HCT116 (cell line): ENCODE data around the gene PDE2A. TPM values are rescaled to one million over a fixed set of nuclear protein-coding genes. Genes with fewer than 3 reads are reported as not detected.

Experiments used
- ATAC-seq: fragments of 200-7000 bp; cut with Tn5 transposase; 2 replicates; pipeline ENCODE4 v1.9.1; 2020; ENCODE audit warnings: mild to moderate bottlenecking, moderate library complexity
- BruUV-seq: library from RNA; stranded (reverse); fragments of 400-500 nt; replicated peaks from 2 replicates; lab custom pipeline; 2021; lab: Mats Ljungman, UMichigan
- CTCF ChIA-PET: fragments of 300-600 bp; sonication (Branson Sonifier 250); formaldehyde crosslinking; loops from one replicate; lab custom pipeline; 2021; ENCODE audit warnings: antibody characterized with exemption; lab: Charles Lee
- POLR2A ChIA-PET: fragments of 300-600, 350-600 bp; sonication (Branson Sonifier 250); formaldehyde crosslinking; loops from one replicate; lab custom pipeline; 2021; ENCODE audit warnings: antibody characterized with exemption; lab: Charles Lee
- RAD21 ChIA-PET, 2 experiments: fragments of 300-600 bp; sonication (Branson Sonifier 250); formaldehyde crosslinking; loops; one replicate each; lab custom pipeline; 2023; ENCODE audit warnings: low total read pairs in 2 of 2; ENCODE audit not compliant: uncharacterized antibody in 2 of 2, unreplicated experiment in 2 of 2, low non-redundant PET in 1 of 2; lab: Charles Lee
- DNase-seq: peaks from one replicate; pipeline ENCODE4 v3.0.0-alpha.2; 2010; ENCODE audit warnings: low read depth, low spot score
- H2AFZ ChIP-seq: fragments of 200-600 bp; shearing (Covaris generic), sonication (generic); 2 replicates; pipeline ENCODE4 v1.6.1; 2017; ENCODE audit warnings: low read depth, mixed run types, mixed read lengths, antibody characterized with exemption, low read length; ENCODE audit not compliant: poor library complexity, severe bottlenecking
- H3K27ac ChIP-seq: 2 replicates; pipeline ENCODE4 v1.5.1; 2012; ENCODE audit warnings: low read depth, low read length
- H3K27me3 ChIP-seq: fragments of 200-600 bp; sonication (generic); 2 replicates; pipeline ENCODE4 v1.6.1; 2016; ENCODE audit warnings: mixed run types, low read length, mixed read lengths; ENCODE audit not compliant: insufficient read depth
- H3K36me3 ChIP-seq, 2 experiments: fragments of 200-500 bp in 1 of 2; fragments of 200-600 bp in 1 of 2; sonication (Bioruptor generic) in 1 of 2; sonication (generic) in 1 of 2; 2 replicates each; pipeline versions ENCODE4 v1.5.1 to v1.6.1; 2014 to 2016; ENCODE audit warnings: low read length in 2 of 2, inconsistent platforms in 1 of 2, mixed read lengths in 1 of 2, mixed run types in 1 of 2; ENCODE audit not compliant: insufficient read depth in 2 of 2, control insufficient read depth in 1 of 2
- H3K4me1 ChIP-seq, 2 experiments: fragments of 200-600 bp in 1 of 2; sonication (generic) in 1 of 2; 2 replicates each; pipeline versions ENCODE4 v1.5.1 to v1.6.1; 2012 to 2017; ENCODE audit warnings: low read length in 2 of 2, inconsistent platforms in 1 of 2, mild to moderate bottlenecking in 1 of 2, mixed read lengths in 1 of 2, mixed run types in 1 of 2, moderate library complexity in 1 of 2; ENCODE audit not compliant: insufficient read depth in 2 of 2, control insufficient read depth in 1 of 2
- H3K4me2 ChIP-seq: fragments of 200-600 bp; sonication (generic); 2 replicates; pipeline ENCODE4 v1.6.1; 2017; ENCODE audit warnings: mixed run types, low read length, mixed read lengths
- H3K4me3 ChIP-seq, 2 experiments: fragments of 200-600 bp in 1 of 2; sonication (generic) in 1 of 2; replicated peaks in 1 of 2; 2 replicates each; pipeline ENCODE4 v1.5.1; 2011 to 2016; ENCODE audit warnings: low read length in 2 of 2, control low read depth in 1 of 2, low read depth in 1 of 2, mild to moderate bottlenecking in 1 of 2, mixed read lengths in 1 of 2, mixed run types in 1 of 2
- H3K79me2 ChIP-seq: fragments of 200-600 bp; sonication (generic); 2 replicates; pipeline ENCODE4 v1.6.1; 2017; ENCODE audit warnings: mild to moderate bottlenecking, mixed run types, low read length, moderate library complexity, mixed read lengths; ENCODE audit not compliant: insufficient read depth
- H3K9ac ChIP-seq: fragments of 200-600 bp; sonication (generic); 2 replicates; pipeline ENCODE4 v1.6.1; 2016; ENCODE audit warnings: low read length, mixed read lengths
- H3K9me2 ChIP-seq: fragments of 200-600 bp; sonication (generic), shearing (Covaris generic); 2 replicates; pipeline ENCODE4 v1.6.1; 2017; ENCODE audit warnings: mixed run types, mild to moderate bottlenecking, moderate library complexity; ENCODE audit not compliant: insufficient read depth
- H3K9me3 ChIP-seq, 2 experiments: fragments of 200-500 bp in 1 of 2; fragments of 200-600 bp in 1 of 2; sonication (Bioruptor generic) in 1 of 2; sonication (generic) in 1 of 2; 2 replicates each; pipeline ENCODE4 v1.6.1; 2014 to 2017; ENCODE audit warnings: low read length in 2 of 2, mixed read lengths in 2 of 2, inconsistent platforms in 1 of 2, low read depth in 1 of 2, mild to moderate bottlenecking in 1 of 2, mixed run types in 1 of 2, moderate library complexity in 1 of 2; ENCODE audit not compliant: control insufficient read depth in 1 of 2, insufficient read depth in 1 of 2
- H4K20me1 ChIP-seq: fragments of 200-600 bp; sonication (generic), shearing (Covaris generic); 2 replicates; pipeline ENCODE4 v1.6.1; 2017; ENCODE audit warnings: mixed run types, mild to moderate bottlenecking, moderate library complexity; ENCODE audit not compliant: insufficient read depth
- CBX3 ChIP-seq: IDR thresholded peaks from 2 replicates; pipeline ENCODE4 v1.6.1; 2012; ENCODE audit warnings: low read depth
- EZH2 ChIP-seq: fragments of 200-600 bp; sonication (generic); IDR thresholded peaks from 2 replicates; pipeline ENCODE4 v1.6.1; 2017; ENCODE audit warnings: antibody characterized with exemption, mixed run types
- POLR2AphosphoS5 ChIP-seq: IDR thresholded peaks from 2 replicates; pipeline ENCODE4 v1.6.1; 2011; ENCODE audit warnings: mild to moderate bottlenecking, low read depth, low read length, moderate library complexity
- RAD21 ChIP-seq: IDR thresholded peaks from 2 replicates; pipeline ENCODE4 v1.6.1; 2012; ENCODE audit warnings: low read depth, mild to moderate bottlenecking
- SP1 ChIP-seq: IDR thresholded peaks from 2 replicates; pipeline ENCODE4 v1.6.1; 2012; ENCODE audit warnings: low read depth
- SRF ChIP-seq: IDR thresholded peaks from 2 replicates; pipeline ENCODE4 v1.6.1; 2012; ENCODE audit warnings: low read depth
- TCF7L2 ChIP-seq: IDR thresholded peaks from 2 replicates; pipeline ENCODE4 v1.7.0; 2011; ENCODE audit warnings: borderline replicate concordance, inconsistent platforms; ENCODE audit not compliant: insufficient read depth, insufficient read length; ENCODE audit errors: extremely low read depth
- ZFX ChIP-seq: fragments of 450-650 bp; IDR thresholded peaks from 2 replicates; pipeline ENCODE4 v1.6.1; 2017
- ZNF274 ChIP-seq: fragments of 200-500 bp; sonication (Bioruptor generic); IDR thresholded peaks from 2 replicates; pipeline ENCODE4 v1.6.1; 2014; ENCODE audit warnings: mild to moderate bottlenecking, low read depth, low read length, inconsistent platforms
- intact Hi-C: fragments of 100-400 bp; cut with micrococcal nuclease; formaldehyde crosslinking; loops from 2 replicates; pipeline ENCODE4 v1.10.0; 2022
- total RNA-seq: library from RNA; stranded (reverse); gene quantifications from one replicate; pipeline ENCODE4 v1.2.1, GENCODE V29; 2021; ENCODE audit not compliant: unreplicated experiment
- TF ChIP-seq, protein P1 (sequence below), 3 experiments: fragments of 200-600 bp in 1 of 3; sonication (generic) in 1 of 3; IDR thresholded peaks in 2 of 3; conservative IDR thresholded peaks in 1 of 3; 2 replicates each; pipeline ENCODE4 v1.5.1; 2012 to 2017; ENCODE audit warnings: low read depth in 2 of 3, low read length in 2 of 3, antibody characterized with exemption in 1 of 3, borderline replicate concordance in 1 of 3, control low read depth in 1 of 3, mild to moderate bottlenecking in 1 of 3, mixed read lengths in 1 of 3, mixed run types in 1 of 3, moderate library complexity in 1 of 3; ENCODE audit not compliant: insufficient read depth in 1 of 3
- TF ChIP-seq, protein P2 (sequence below): IDR thresholded peaks from 2 replicates; pipeline ENCODE4 v1.6.1; 2012
- TF ChIP-seq, protein P3 (sequence below): IDR thresholded peaks from 2 replicates; pipeline ENCODE4 v1.6.1; 2011; ENCODE audit warnings: mild to moderate bottlenecking, low read length, moderate library complexity; ENCODE audit not compliant: insufficient replicate concordance; ENCODE audit errors: extremely low read depth

The PDE2A gene
- total RNA-seq, 1 experiment from 2014 or later, result 7.6 TPM

DNA sequence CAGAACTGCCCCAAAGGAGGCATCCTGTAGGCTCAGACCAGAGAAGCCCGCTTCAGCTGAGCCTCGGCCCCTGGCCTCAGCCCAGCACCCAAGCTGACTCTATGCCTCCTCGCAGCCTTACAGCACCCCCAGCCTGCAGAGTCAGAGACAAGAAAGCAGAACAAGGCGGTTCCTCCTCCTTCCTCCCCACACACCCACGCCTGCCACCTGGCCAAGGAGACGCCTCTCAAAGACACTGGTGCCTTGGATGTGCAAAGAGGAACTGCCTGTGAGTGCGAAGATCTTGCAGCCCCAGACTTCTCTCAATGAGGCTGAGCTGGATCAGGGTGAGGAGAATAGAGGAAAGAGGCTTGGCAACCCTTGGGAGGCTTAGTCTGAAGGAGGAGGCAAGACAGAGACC, 60.2 kb downstream of the PDE2A start:
- Histone ChIP-seq H3K27ac (no peak overlapping the region), H3K4me3 (no peak overlapping the region), H4K20me1 (no peaks in the 10 kb centered on the region), H3K79me2 (no peaks in the 10 kb centered on the region), H3K9ac (no peak overlapping the region), H3K36me3 (no peaks in the 10 kb centered on the region), H2AFZ (no peak overlapping the region), H3K9me3 (no peaks in the 10 kb centered on the region), H3K4me1 (peaks cover 10 to 15% of the 10 kb centered on the region in 2 experiments), H3K9me2 (no peaks in the 10 kb centered on the region), H3K4me2 (no peak overlapping the region), H3K27me3 (peaks cover 52% of the 10 kb centered on the region)
- intact Hi-C loops, result no loop called here
- ATAC-seq (no peak), DNase-seq (no peak)
- ChIA-PET POLR2A (no interaction called here), RAD21 (no interaction called here), CTCF (no interaction called here)
- TF ChIP-seq SP1 (no peak), CBX3 (no peak), POLR2AphosphoS5 (no peak), SRF (no peak), ZFX (no peak), ZNF274 (no peak), RAD21 (no peak), EZH2 (no peak), TCF7L2 (no peak)
- TF ChIP-seq, protein P1, sequence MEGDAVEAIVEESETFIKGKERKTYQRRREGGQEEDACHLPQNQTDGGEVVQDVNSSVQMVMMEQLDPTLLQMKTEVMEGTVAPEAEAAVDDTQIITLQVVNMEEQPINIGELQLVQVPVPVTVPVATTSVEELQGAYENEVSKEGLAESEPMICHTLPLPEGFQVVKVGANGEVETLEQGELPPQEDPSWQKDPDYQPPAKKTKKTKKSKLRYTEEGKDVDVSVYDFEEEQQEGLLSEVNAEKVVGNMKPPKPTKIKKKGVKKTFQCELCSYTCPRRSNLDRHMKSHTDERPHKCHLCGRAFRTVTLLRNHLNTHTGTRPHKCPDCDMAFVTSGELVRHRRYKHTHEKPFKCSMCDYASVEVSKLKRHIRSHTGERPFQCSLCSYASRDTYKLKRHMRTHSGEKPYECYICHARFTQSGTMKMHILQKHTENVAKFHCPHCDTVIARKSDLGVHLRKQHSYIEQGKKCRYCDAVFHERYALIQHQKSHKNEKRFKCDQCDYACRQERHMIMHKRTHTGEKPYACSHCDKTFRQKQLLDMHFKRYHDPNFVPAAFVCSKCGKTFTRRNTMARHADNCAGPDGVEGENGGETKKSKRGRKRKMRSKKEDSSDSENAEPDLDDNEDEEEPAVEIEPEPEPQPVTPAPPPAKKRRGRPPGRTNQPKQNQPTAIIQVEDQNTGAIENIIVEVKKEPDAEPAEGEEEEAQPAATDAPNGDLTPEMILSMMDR (IDR thresholded peaks at IDR 0.05 in 2 of 3, conservative IDR thresholded peaks at IDR 0.05 in 1 of 3; ENCODE audit: borderline replicate concordance in 1 of 3, insufficient read depth in 1 of 3, low read depth in 2 of 3, low read length in 2 of 3), result no peak
- TF ChIP-seq, protein P2, sequence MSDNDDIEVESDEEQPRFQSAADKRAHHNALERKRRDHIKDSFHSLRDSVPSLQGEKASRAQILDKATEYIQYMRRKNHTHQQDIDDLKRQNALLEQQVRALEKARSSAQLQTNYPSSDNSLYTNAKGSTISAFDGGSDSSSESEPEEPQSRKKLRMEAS, result no peak
- TF ChIP-seq, protein P3, sequence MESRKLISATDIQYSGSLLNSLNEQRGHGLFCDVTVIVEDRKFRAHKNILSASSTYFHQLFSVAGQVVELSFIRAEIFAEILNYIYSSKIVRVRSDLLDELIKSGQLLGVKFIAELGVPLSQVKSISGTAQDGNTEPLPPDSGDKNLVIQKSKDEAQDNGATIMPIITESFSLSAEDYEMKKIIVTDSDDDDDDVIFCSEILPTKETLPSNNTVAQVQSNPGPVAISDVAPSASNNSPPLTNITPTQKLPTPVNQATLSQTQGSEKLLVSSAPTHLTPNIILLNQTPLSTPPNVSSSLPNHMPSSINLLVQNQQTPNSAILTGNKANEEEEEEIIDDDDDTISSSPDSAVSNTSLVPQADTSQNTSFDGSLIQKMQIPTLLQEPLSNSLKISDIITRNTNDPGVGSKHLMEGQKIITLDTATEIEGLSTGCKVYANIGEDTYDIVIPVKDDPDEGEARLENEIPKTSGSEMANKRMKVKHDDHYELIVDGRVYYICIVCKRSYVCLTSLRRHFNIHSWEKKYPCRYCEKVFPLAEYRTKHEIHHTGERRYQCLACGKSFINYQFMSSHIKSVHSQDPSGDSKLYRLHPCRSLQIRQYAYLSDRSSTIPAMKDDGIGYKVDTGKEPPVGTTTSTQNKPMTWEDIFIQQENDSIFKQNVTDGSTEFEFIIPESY, result no peak
- BruUV-seq, result no TSS peak
